SH-SY5Y (cell line): Measurements from ENCODE around the gene VPS26A.

Experiments used
- GATA2 ChIP-seq: IDR thresholded peaks from 2 replicates; pipeline ENCODE4 v1.6.1; 2011; ENCODE audit warnings: mild to moderate bottlenecking, low read depth, low read length
- GATA3 ChIP-seq: IDR thresholded peaks from 2 replicates; pipeline ENCODE4 v1.6.1; 2011; ENCODE audit warnings: low read depth, mild to moderate bottlenecking, low read length, moderate library complexity

GRCh38 chr10:69078311-69078710, 45.7 kb upstream of the VPS26A start:
- no peak for TF ChIP-seq GATA2
- TF ChIP-seq GATA3 = no peak
